Effector memory CD4-positive, alpha-beta T cell (primary cell): ENCODE data around the gene MINDY4B.

Experiments
- DNase-seq, 3 donors: peaks; one replicate each; pipeline ENCODE4 v3.0.0-alpha.2; 2020
- H3K27ac ChIP-seq: 2 replicates; pipeline ENCODE4 v1.7.0; 2013; ENCODE audit warnings: mild to moderate bottlenecking, low read length, moderate library complexity; ENCODE audit not compliant: insufficient read depth, poor library complexity, severe bottlenecking
- H3K27me3 ChIP-seq: replicated peaks from 2 replicates; pipeline ENCODE4 v1.7.0; 2013; ENCODE audit warnings: mild to moderate bottlenecking, low read length; ENCODE audit not compliant: insufficient read depth, control insufficient read depth, poor library complexity, severe bottlenecking
- H3K36me3 ChIP-seq: 2 replicates; pipeline ENCODE4 v1.7.0; 2013; ENCODE audit warnings: mild to moderate bottlenecking, low read length, moderate library complexity; ENCODE audit not compliant: control insufficient read depth, insufficient read depth
- H3K4me1 ChIP-seq: 2 replicates; pipeline ENCODE4 v1.7.0; 2013; ENCODE audit warnings: low read length, mild to moderate bottlenecking; ENCODE audit not compliant: control insufficient read depth, insufficient read depth, poor library complexity, severe bottlenecking
- H3K4me3 ChIP-seq: 2 replicates; pipeline ENCODE4 v1.7.0; 2013; ENCODE audit warnings: low read length, low read depth, mild to moderate bottlenecking; ENCODE audit not compliant: insufficient read depth, poor library complexity, severe bottlenecking
- H3K9me3 ChIP-seq: 2 replicates; pipeline ENCODE4 v1.7.0; 2013; ENCODE audit warnings: mild to moderate bottlenecking, low read length, moderate library complexity; ENCODE audit not compliant: control insufficient read depth
- total RNA-seq, 3 donors: gene quantifications; one replicate each; lab custom pipeline; 2026; lab: John Stamatoyannopoulos, UW

MINDY4B gene
- total RNA-seq, result 0 reads per million in 3 donors

- Histone ChIP-seq H3K4me1 (no peaks in the 10 kb centered on the region), H3K27ac (no peak within 1 kb of the TSS), H3K36me3 (no peaks in the 10 kb centered on the region), H3K4me3 (no peak within 1 kb of the TSS), H3K27me3 (no peaks in the 10 kb centered on the region), H3K9me3 (no peaks in the 10 kb centered on the region)
- no peak for DNase-seq
These were observed at the start of gene MINDY4B for GRCh38 chr3:150905339-150905738. Gene MINDY4B (minus strand): TSS chr3:150905439. CDS start chr3:150905439, 0 bp downstream.

GRCh38 chr3:150951923-150952322, 46.7 kb upstream of the MINDY4B start:
- no peak for DNase-seq
- H3K27me3 ChIP-seq, result no peaks in the 10 kb centered on the region
- no peaks in the 10 kb centered on the region for H3K36me3 ChIP-seq
- no peaks in the 10 kb centered on the region for H3K9me3 ChIP-seq
- H3K4me1 ChIP-seq, result no peaks in the 10 kb centered on the region
- no peak overlapping the region for H3K27ac ChIP-seq
- no peak overlapping the region for H3K4me3 ChIP-seq

DNA sequence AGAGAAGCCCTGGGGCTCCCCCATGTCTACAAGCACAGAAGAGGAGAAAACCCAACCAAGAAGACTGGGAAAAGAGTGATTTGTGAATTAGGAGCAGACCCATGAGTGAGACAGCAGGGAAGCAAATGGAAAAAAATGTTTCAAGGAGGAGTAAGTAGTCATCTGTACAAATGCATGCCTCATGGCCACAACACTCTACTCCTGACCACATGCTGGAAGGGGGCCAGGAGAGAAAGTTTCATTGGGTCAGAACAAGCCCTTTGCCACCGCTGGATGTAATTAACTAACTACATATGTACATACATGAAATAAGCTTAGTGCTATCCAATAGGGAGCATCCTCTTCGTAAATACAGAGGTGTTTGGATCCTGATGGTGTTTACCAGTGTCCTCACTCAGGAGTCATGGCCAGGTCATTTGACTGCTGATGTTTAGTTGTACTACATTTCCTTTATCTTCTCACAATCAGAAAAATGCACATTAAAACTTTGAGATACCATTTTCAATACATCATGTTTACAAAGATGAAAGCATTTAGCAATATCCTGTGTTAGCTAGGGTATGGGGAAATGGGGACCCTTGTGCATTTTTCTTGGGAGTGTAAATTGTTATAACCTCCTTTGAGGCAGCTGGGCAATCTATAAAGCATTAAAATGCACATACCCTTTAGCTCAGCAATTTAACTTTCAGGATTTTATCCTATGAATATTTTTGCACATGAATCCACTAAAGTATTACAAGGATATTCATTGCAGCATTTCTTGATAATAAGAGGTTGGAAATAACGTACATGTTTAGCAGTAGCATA, 40.2 kb upstream of the MINDY4B start:
- Histone ChIP-seq H3K27me3 (no peaks in the 10 kb centered on the region), H3K9me3 (no peaks in the 10 kb centered on the region), H3K4me1 (no peaks in the 10 kb centered on the region), H3K4me3 (no peak overlapping the region), H3K36me3 (no peaks in the 10 kb centered on the region), H3K27ac (no peak overlapping the region)
- DNase-seq, result no peak

- Histone ChIP-seq H3K4me3 (no peak overlapping the region), H3K27me3 (peaks cover 4% of the 10 kb centered on the region), H3K36me3 (no peaks in the 10 kb centered on the region), H3K4me1 (no peaks in the 10 kb centered on the region), H3K9me3 (no peaks in the 10 kb centered on the region), H3K27ac (no peak overlapping the region)
- DNase-seq, result no peak
These were observed 37.0 kb upstream of the MINDY4B start for GRCh38 chr3:150942221-150942620.

DNA sequence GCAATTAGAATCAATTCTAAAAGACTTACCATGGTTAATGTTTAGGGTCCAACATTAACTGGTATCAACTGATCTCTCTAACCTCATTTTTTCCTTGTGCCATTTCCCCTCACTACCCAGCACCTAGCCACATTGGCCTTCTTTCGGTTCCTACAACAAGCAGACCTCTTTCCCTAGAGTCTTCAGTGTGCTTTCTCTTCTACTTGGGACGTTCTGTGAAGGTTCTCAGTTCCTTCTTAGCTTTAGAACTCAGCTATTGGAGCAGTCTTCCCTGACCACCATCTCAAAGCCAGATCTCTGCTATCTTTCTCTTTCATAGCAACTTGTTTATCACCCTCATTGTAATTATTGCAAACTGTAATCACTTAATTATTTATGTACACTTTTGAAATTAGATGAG, 31.5 kb upstream of the MINDY4B start:
- no peak for DNase-seq
- H3K4me3 ChIP-seq, result no peak overlapping the region
- H3K4me1 ChIP-seq, result no peaks in the 10 kb centered on the region
- H3K36me3 ChIP-seq, result no peaks in the 10 kb centered on the region
- no peaks in the 10 kb centered on the region for H3K9me3 ChIP-seq
- H3K27me3 ChIP-seq, result peaks cover 6% of the 10 kb centered on the region
- no peak overlapping the region for H3K27ac ChIP-seq

GRCh38 chr3:150933473-150933995, 28.3 kb upstream of the MINDY4B start:
- Histone ChIP-seq H3K27ac (no peak overlapping the region), H3K9me3 (no peaks in the 10 kb centered on the region), H3K36me3 (no peaks in the 10 kb centered on the region), H3K27me3 (peaks cover 8% of the 10 kb centered on the region), H3K4me3 (no peak overlapping the region), H3K4me1 (no peaks in the 10 kb centered on the region)
- DNase-seq, result no peak

DNA sequence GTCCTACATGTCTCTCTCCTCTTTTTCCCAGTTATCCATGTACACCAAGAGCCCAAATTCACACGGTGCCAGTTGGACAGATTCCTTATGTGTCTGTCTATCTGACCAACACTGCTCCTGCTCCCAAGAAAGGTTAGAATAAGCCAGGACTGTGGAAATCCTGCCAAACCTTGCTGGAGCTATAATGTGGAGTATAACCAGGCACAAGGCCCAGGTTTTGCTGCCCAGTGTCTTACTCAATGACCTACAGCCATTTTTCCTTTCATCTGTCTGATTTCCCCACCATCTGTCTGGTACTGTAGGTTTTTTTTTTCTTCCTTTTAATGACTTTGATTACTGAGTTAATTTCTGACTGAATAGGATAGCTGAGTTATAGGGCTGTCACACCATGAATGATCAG, 26.5 kb upstream of the MINDY4B start:
- no peaks in the 10 kb centered on the region for H3K9me3 ChIP-seq
- H3K4me1 ChIP-seq, result no peaks in the 10 kb centered on the region
- H3K27me3 ChIP-seq, result peaks cover 2% of the 10 kb centered on the region
- no peak overlapping the region for H3K27ac ChIP-seq
- no peak for DNase-seq
- no peaks in the 10 kb centered on the region for H3K36me3 ChIP-seq
- no peak overlapping the region for H3K4me3 ChIP-seq

- Histone ChIP-seq H3K4me3 (no peak overlapping the region), H3K9me3 (no peaks in the 10 kb centered on the region), H3K27me3 (peaks cover 2% of the 10 kb centered on the region), H3K27ac (no peak overlapping the region), H3K4me1 (no peaks in the 10 kb centered on the region), H3K36me3 (no peaks in the 10 kb centered on the region)
- DNase-seq, result no peak
These were observed 25.6 kb upstream of the MINDY4B start for GRCh38 chr3:150930839-150931238.

GRCh38 chr3:150928234-150928633, 23.0 kb upstream of the MINDY4B start:
- no peak overlapping the region for H3K27ac ChIP-seq
- no peaks in the 10 kb centered on the region for H3K4me1 ChIP-seq
- H3K9me3 ChIP-seq, result no peaks in the 10 kb centered on the region
- H3K4me3 ChIP-seq, result no peak overlapping the region
- no peaks in the 10 kb centered on the region for H3K36me3 ChIP-seq
- DNase-seq, result no peak
- H3K27me3 ChIP-seq, result peaks cover 2% of the 10 kb centered on the region

DNA sequence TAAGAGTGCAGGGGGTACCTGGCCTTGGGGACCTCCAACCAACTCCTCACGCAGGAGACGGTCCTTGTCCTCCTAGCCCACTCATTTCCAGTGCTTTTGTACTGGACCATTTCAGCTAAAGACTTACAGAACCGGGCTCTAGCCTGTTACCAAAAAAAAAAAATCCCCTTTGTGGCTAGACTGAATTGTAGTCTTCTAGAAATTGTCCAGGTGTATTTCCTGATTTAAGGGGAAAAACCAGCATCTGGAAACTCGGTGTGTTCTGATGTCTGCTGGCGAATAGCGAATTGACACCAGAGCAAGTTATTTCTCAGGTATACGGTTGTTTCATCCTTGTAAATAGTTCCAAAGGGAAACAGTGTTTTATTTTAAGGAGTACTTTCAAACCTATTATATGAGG, 21.1 kb upstream of the MINDY4B start:
- Histone ChIP-seq H3K36me3 (no peaks in the 10 kb centered on the region), H3K4me1 (no peaks in the 10 kb centered on the region), H3K27ac (no peak overlapping the region), H3K27me3 (peaks cover 2% of the 10 kb centered on the region), H3K4me3 (no peak overlapping the region), H3K9me3 (no peaks in the 10 kb centered on the region)
- DNase-seq, result no peak
